ENCODE results near the gene FOXK2. TPM values are rescaled to one million over a fixed set of nuclear protein-coding genes. Genes with fewer than 3 reads are reported as not detected.
A peak's percentile ranks its signal among the peaks of the same experiment; 100 is the strongest.

Gene FOXK2
- total RNA-seq, 1 experiment from 2014 or later = 22.4 TPM

DNA sequence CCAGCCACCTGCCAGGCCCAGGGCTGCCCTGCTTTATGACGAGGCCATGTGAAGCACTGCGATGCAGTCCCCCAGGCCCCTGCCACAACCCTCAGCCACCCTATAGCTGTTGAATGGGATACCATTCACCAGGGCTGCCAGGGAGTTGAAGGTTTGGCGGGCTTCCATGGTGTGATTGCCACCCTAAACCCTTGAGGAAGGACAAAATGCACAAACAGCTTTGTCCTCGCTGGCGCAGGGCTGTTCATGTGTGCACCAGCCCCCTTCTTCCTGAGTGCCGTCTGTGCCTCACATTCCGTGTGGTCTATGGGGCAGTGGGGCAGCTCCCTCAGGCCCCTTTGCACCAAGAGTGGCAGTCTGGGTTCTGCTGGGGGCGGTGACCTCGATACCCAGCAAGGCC is 35.7 kb upstream of the FOXK2 start:
- no peaks in the 10 kb centered on the region for H3K9me2 ChIP-seq (replicated peaks; ENCODE audit: insufficient read depth, low read length)
- no peak overlapping the region for H3K4me3 ChIP-seq (ENCODE audit: low read length)

DNA sequence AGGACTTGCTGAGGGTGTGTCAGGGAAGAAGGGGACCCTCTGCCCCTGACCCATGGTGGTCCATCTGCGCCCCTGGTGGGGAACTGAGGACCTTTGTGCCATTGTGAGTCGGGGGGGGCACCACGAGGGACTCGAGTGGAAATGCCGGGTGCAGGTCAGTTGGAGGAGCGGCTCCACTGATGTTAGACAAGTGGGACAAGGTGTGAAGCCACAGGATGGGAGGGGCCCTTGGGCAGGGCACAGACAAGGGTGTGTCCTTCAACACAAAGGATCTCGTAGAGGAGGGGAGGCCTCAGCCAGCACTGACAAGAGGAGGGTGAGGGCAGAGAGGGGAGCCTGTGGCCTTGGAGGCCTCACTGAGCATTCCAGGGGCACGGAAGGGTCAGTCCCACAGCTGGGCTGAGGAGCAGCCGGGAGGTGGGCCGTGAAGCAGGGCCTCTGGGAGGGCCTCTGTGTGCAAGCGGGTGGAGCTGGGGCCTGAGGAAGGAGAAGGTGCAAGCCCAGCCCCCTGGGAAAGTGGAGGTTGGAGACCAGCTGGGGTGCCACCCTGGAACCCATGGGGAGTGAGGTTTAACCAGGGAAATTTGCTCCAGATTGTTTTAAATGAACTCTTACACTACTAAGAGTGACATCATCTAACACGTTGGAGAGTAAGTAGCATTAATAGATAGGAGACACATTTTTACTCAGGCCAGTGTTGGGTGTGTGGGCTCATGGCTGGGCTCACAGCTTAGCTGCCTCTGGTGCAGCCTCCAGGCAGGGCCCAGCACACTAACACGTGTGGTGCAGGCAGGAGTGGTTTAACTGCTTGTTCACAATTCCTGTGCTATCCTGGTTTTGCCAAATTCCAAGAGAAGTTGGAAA is 33.1 kb upstream of the FOXK2 start:
- no peaks in the 10 kb centered on the region for H3K27me3 ChIP-seq (ENCODE audit: low read length)
- no peaks in the 10 kb centered on the region for H3K9me2 ChIP-seq (replicated peaks; ENCODE audit: insufficient read depth, low read length)
- no peaks in the 10 kb centered on the region for H3K79me2 ChIP-seq (ENCODE audit: low read length)
- H3K4me2 ChIP-seq (ENCODE audit: low read depth, low read length, poor library complexity, severe bottlenecking) = no peak overlapping the region
- H3K27ac ChIP-seq (ENCODE audit: low read length) = no peak overlapping the region
- H3K4me1 ChIP-seq (ENCODE audit: low read length) = no peaks in the 10 kb centered on the region
- no peaks in the 10 kb centered on the region for H3K9me3 ChIP-seq (ENCODE audit: low read length)
- peaks cover 8% of the 10 kb centered on the region; the same call in 1 of the 2 replicates for H3K36me3 ChIP-seq (ENCODE audit: insufficient read depth, low read length)
- H3K9ac ChIP-seq (ENCODE audit: low read length) = no peak overlapping the region
- no peak for DNase-seq
- no peaks in the 10 kb centered on the region for H4K20me1 ChIP-seq (ENCODE audit: insufficient read depth, low read depth, low read length)
- H2AFZ ChIP-seq (ENCODE audit: low read length) = no peak overlapping the region
- H3K4me3 ChIP-seq (ENCODE audit: low read length) = no peak overlapping the region

More for the DNA sequence above, 35.7 kb upstream of the FOXK2 start:
- H3K9me3 ChIP-seq (ENCODE audit: low read length) = no peaks in the 10 kb centered on the region
- H2AFZ ChIP-seq (ENCODE audit: low read length) = no peak overlapping the region
- no peak overlapping the region for H3K27ac ChIP-seq (ENCODE audit: low read length)
- H3K36me3 ChIP-seq (ENCODE audit: insufficient read depth, low read length) = peaks cover 8% of the 10 kb centered on the region; the same call in 1 of the 2 replicates
- no peak overlapping the region for H3K9ac ChIP-seq (ENCODE audit: low read length)
- no peaks in the 10 kb centered on the region for H3K79me2 ChIP-seq (ENCODE audit: low read length)
- H3K27me3 ChIP-seq (ENCODE audit: low read length) = no peaks in the 10 kb centered on the region
- H3K4me1 ChIP-seq (ENCODE audit: low read length) = no peaks in the 10 kb centered on the region
- H4K20me1 ChIP-seq (ENCODE audit: insufficient read depth, low read depth, low read length) = no peaks in the 10 kb centered on the region
- H3K4me2 ChIP-seq (ENCODE audit: low read depth, low read length, poor library complexity, severe bottlenecking) = no peak overlapping the region
- no peak for DNase-seq

DNA sequence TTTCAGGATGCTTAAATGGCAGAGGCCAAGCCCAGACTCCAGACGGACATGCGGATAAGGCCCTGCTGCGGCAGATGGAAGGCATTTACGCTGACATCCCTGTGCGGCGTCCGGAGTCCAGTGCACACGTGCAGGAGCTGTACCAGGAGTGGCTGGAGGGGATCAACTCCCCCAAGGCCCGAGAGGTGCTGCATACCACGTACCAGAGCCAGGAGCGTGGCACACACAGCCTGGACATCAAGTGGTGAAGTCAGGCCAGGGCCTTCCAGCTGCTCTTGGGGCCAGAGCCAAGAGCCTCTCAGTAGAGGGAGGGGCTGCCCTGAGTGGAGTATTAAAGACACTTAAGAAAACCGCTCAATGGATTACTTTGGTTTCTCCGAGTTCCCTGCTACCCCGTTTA is 31.6 kb upstream of the FOXK2 start:
- Histone ChIP-seq H4K20me1 (ENCODE audit: insufficient read depth, low read depth, low read length) (no peaks in the 10 kb centered on the region), H3K9ac (ENCODE audit: low read length) (no peak overlapping the region), H3K4me2 (ENCODE audit: low read depth, low read length, poor library complexity, severe bottlenecking) (no peak overlapping the region), H3K4me3 (ENCODE audit: low read length) (no peak overlapping the region), H3K9me3 (ENCODE audit: low read length) (no peaks in the 10 kb centered on the region), H2AFZ (ENCODE audit: low read length) (no peak overlapping the region), H3K79me2 (ENCODE audit: low read length) (no peaks in the 10 kb centered on the region), H3K27me3 (ENCODE audit: low read length) (no peaks in the 10 kb centered on the region), H3K27ac (ENCODE audit: low read length) (no peak overlapping the region), H3K9me2 (replicated peaks; ENCODE audit: insufficient read depth, low read length) (no peaks in the 10 kb centered on the region), H3K36me3 (ENCODE audit: insufficient read depth, low read length) (peaks cover 8% of the 10 kb centered on the region; the same call in 1 of the 2 replicates), H3K4me1 (ENCODE audit: low read length) (no peaks in the 10 kb centered on the region)
- DNase-seq = no peak

DNA sequence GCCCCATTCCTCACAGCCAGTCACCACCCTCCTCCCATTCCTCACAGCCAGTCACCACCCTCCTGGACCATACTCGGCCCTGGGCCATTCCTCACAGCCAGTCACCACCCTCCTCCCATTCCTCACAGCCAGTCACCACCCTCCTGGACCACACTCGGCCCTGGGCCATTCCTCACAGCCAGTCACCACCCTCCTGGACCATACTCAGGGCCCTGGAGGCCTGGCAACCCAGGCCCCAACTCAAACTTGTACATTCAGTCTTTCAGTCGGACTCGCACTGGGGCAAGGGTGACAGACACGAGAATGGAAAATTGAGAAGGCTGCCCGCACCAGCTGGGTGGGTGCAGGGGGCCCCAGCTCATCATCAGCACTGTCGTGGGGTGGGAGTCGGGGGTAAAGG is 30.4 kb upstream of the FOXK2 start:
- no peaks in the 10 kb centered on the region for H3K9me2 ChIP-seq (replicated peaks; ENCODE audit: insufficient read depth, low read length)
- no peak overlapping the region for H3K4me3 ChIP-seq (ENCODE audit: low read length)
- no peak overlapping the region for H3K4me2 ChIP-seq (ENCODE audit: low read depth, low read length, poor library complexity, severe bottlenecking)
- no peaks in the 10 kb centered on the region for H3K27me3 ChIP-seq (ENCODE audit: low read length)
- no peak overlapping the region for H2AFZ ChIP-seq (ENCODE audit: low read length)
- H3K79me2 ChIP-seq (ENCODE audit: low read length) = no peaks in the 10 kb centered on the region
- H3K9me3 ChIP-seq (ENCODE audit: low read length) = no peaks in the 10 kb centered on the region
- DNase-seq = no peak
- no peaks in the 10 kb centered on the region; the same call in 1 of the 2 replicates for H4K20me1 ChIP-seq (ENCODE audit: insufficient read depth, low read depth, low read length)
- H3K9ac ChIP-seq (ENCODE audit: low read length) = no peak overlapping the region
- peaks cover 5% of the 10 kb centered on the region; the same call in 1 of the 2 replicates for H3K36me3 ChIP-seq (ENCODE audit: insufficient read depth, low read length)
- peaks cover 3% of the 10 kb centered on the region for H3K4me1 ChIP-seq (ENCODE audit: low read length)
- no peak overlapping the region for H3K27ac ChIP-seq (ENCODE audit: low read length)

DNA sequence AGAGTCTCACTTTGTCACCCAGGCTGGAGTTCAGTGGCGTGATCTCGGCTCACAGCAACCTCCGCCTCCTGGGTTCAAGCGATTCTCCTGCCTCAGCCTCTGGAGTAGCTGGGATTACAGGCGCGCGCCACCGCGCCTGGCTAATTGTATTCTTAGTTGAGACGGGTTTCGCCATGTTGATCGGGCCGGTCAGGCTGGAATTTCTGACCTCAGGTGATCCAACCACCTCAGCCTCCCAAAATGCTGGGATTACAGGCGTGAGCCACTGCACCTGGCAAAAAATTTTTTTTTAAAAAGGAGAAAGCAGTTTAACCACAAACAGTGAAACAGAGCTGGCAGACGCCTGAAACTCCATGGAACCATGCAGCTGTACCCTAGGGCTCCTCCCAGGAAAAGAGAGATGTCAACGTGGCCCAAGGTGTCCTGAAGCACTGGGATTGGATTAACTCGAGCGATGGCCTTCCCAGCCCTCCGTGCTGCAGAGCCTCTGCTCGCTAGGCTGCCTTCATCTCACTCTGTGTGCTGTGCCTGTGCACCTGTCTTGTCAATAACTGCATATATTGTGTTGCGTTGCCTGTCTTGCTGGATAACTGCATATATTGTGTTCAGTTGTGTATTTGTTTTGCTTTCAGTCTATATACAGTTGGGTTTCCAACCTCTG is 29.6 kb upstream of the FOXK2 start:
- Histone ChIP-seq H3K27ac (ENCODE audit: low read length) (no peak overlapping the region), H4K20me1 (ENCODE audit: insufficient read depth, low read depth, low read length) (no peaks in the 10 kb centered on the region; the same call in 1 of the 2 replicates), H3K4me1 (ENCODE audit: low read length) (peaks cover 7% of the 10 kb centered on the region), H3K79me2 (ENCODE audit: low read length) (no peaks in the 10 kb centered on the region), H3K27me3 (ENCODE audit: low read length) (no peaks in the 10 kb centered on the region), H3K4me2 (ENCODE audit: low read depth, low read length, poor library complexity, severe bottlenecking) (no peak overlapping the region), H3K36me3 (ENCODE audit: insufficient read depth, low read length) (no peaks in the 10 kb centered on the region), H3K9me2 (replicated peaks; ENCODE audit: insufficient read depth, low read length) (no peaks in the 10 kb centered on the region), H3K9ac (ENCODE audit: low read length) (no peak overlapping the region), H3K4me3 (ENCODE audit: low read length) (no peak overlapping the region), H3K9me3 (ENCODE audit: low read length) (no peaks in the 10 kb centered on the region), H2AFZ (ENCODE audit: low read length) (no peak overlapping the region)
- DNase-seq = no peak

DNA sequence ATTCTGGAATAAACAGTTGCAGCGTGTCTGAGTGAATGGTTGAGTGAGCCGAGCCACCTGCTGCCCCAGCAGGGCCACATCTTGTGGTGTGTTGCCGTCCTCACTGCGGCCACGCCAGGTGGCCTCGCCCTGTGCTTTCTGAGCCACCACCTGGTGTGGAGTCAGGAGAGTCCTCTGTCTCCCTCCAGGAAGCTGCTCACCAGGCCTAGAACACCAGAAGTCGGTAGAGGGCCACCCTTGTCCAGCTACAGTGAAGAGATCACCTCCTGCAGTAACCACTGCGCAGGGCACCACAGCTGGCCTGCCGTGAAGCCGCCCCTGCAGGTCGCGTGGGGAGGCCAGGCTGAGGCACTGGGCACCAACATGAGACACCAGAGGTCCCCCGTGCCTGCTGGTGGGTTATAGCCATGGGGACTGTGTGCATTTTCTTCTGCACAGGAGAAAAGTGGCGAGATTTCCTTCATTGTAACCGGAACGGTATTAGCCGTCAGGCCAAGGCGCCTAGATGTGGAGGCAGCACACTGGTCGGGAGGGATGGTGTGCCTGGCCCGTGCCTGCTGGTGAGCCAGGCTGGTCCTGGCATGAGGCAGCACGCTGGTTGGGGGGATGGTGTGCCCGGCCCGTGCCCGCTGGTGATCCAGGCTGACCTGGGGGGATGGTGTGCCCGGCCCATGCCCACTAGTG is 28.9 kb upstream of the FOXK2 start:
- Histone ChIP-seq H3K27ac (ENCODE audit: low read length) (no peak overlapping the region), H3K9me3 (ENCODE audit: low read length) (no peaks in the 10 kb centered on the region), H4K20me1 (ENCODE audit: insufficient read depth, low read depth, low read length) (no peaks in the 10 kb centered on the region; the same call in 1 of the 2 replicates), H2AFZ (ENCODE audit: low read length) (no peak overlapping the region), H3K4me2 (ENCODE audit: low read depth, low read length, poor library complexity, severe bottlenecking) (no peak overlapping the region), H3K9me2 (replicated peaks; ENCODE audit: insufficient read depth, low read length) (no peaks in the 10 kb centered on the region), H3K36me3 (ENCODE audit: insufficient read depth, low read length) (no peaks in the 10 kb centered on the region), H3K9ac (ENCODE audit: low read length) (no peak overlapping the region), H3K4me3 (ENCODE audit: low read length) (no peak overlapping the region), H3K27me3 (ENCODE audit: low read length) (no peaks in the 10 kb centered on the region), H3K79me2 (ENCODE audit: low read length) (no peaks in the 10 kb centered on the region), H3K4me1 (ENCODE audit: low read length) (peaks cover 7% of the 10 kb centered on the region)
- no peak for DNase-seq

DNA sequence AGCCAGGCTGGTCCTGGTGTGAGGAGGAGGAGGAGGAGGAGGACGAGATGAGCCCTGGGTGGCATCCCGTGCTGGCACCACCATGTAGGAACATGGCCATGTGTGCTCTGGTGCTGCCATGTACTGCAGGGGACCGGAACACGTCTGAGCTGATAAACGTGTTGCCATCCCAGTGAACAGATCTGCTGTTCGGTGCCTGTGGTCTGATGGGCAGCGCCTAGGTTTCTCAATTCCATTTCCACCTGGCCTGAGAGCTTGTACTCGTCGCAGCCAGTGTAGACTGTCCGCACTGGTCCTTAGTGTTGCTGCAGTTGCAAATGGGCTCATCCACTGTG is 28.4 kb upstream of the FOXK2 start:
- no peaks in the 10 kb centered on the region for H3K27me3 ChIP-seq (ENCODE audit: low read length)
- H3K79me2 ChIP-seq (ENCODE audit: low read length) = no peaks in the 10 kb centered on the region
- no peak overlapping the region for H3K9ac ChIP-seq (ENCODE audit: low read length)
- H3K4me3 ChIP-seq (ENCODE audit: low read length) = no peak overlapping the region
- peak; percentile 27 for DNase-seq
- H3K4me2 ChIP-seq (ENCODE audit: low read depth, low read length, poor library complexity, severe bottlenecking) = no peak overlapping the region
- peaks cover 7% of the 10 kb centered on the region for H3K4me1 ChIP-seq (ENCODE audit: low read length)
- H3K9me3 ChIP-seq (ENCODE audit: low read length) = no peaks in the 10 kb centered on the region
- no peaks in the 10 kb centered on the region for H3K9me2 ChIP-seq (replicated peaks; ENCODE audit: insufficient read depth, low read length)
- no peaks in the 10 kb centered on the region; the same call in 1 of the 2 replicates for H4K20me1 ChIP-seq (ENCODE audit: insufficient read depth, low read depth, low read length)
- H2AFZ ChIP-seq (ENCODE audit: low read length) = no peak overlapping the region
- H3K36me3 ChIP-seq (ENCODE audit: insufficient read depth, low read length) = no peaks in the 10 kb centered on the region
- no peak overlapping the region for H3K27ac ChIP-seq (ENCODE audit: low read length)

DNA sequence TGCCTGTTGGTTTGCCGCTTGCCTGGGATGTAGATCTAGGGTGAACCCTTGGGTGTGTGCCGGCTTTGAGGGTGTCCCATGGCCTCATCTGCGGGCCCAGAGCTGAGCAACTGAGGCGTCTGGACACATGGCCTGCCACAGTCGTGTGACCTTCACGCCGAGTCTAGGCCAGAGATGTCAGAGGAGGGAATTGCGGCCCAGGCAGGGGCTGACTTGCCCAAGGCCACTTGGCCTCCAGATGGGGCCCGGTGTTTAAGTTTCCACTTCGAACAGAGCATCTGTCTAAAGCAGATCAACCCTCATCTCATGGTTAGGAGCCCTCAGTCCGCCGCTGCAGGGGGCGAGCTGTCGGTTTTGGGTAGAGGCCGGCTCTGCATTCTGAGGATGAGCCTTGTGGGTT is 28.0 kb upstream of the FOXK2 start:
- no peak for DNase-seq
- H4K20me1 ChIP-seq (ENCODE audit: insufficient read depth, low read depth, low read length) = no peaks in the 10 kb centered on the region; the same call in 1 of the 2 replicates
- no peak overlapping the region for H3K27ac ChIP-seq (ENCODE audit: low read length)
- H3K9ac ChIP-seq (ENCODE audit: low read length) = no peak overlapping the region
- no peak overlapping the region for H2AFZ ChIP-seq (ENCODE audit: low read length)
- H3K4me1 ChIP-seq (ENCODE audit: low read length) = peaks cover 8% of the 10 kb centered on the region
- H3K9me3 ChIP-seq (ENCODE audit: low read length) = no peaks in the 10 kb centered on the region
- H3K4me3 ChIP-seq (ENCODE audit: low read length) = no peak overlapping the region
- H3K4me2 ChIP-seq (ENCODE audit: low read depth, low read length, poor library complexity, severe bottlenecking) = no peak overlapping the region
- H3K36me3 ChIP-seq (ENCODE audit: insufficient read depth, low read length) = no peaks in the 10 kb centered on the region
- no peaks in the 10 kb centered on the region for H3K27me3 ChIP-seq (ENCODE audit: low read length)
- no peaks in the 10 kb centered on the region for H3K79me2 ChIP-seq (ENCODE audit: low read length)
- H3K9me2 ChIP-seq (replicated peaks; ENCODE audit: insufficient read depth, low read length) = no peaks in the 10 kb centered on the region
